Measurements from ENCODE around the gene SOSTDC1.
A peak's percentile ranks its signal among the peaks of the same experiment; 100 is the strongest.

The SOSTDC1 gene

DNA sequence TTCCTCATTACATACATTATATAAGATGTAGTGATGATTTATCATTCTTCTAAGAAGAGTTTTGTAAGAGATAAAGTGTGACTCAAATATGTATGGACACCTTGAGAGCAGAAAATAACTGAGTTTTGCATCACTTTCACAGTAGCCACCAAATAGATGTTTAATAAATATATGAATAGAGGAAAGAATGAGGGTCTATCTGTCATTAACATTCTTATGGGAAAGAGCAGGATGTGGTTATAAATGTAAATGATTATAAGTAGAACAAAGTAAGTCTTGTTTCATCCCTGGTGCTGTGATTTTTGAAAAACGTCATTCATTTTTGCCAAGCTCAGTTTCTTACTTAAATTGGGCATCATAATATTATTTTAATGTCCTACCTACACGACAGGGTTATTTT lies 29.2 kb downstream of the SOSTDC1 start:
- Histone ChIP-seq H3K27ac (ENCODE audit: low read depth, low read length) (no peak overlapping the region), H3K36me3 (ENCODE audit: control insufficient read depth in 5 of 5, insufficient read depth in 5 of 5, low read length in 5 of 5) (no peaks in the 10 kb centered on the region), H3K9ac (ENCODE audit: low read length in 5 of 5) (no peak overlapping the region), H3K27me3 (ENCODE audit: control insufficient read depth in 5 of 5, insufficient read depth in 4 of 5, low read length in 5 of 5) (no peaks in the 10 kb centered on the region), H3K4me1 (ENCODE audit: control insufficient read depth in 5 of 5, insufficient read depth in 5 of 5, low read length in 5 of 5) (no peaks in the 10 kb centered on the region), H3K9me3 (ENCODE audit: control insufficient read depth in 5 of 5, low read length in 5 of 5) (no peaks in the 10 kb centered on the region), H3K4me3 (ENCODE audit: low read depth in 1 of 5, low read length in 5 of 5) (no peak overlapping the region)

- Histone ChIP-seq H3K9ac (ENCODE audit: low read length in 5 of 5) (no peak overlapping the region), H3K9me3 (ENCODE audit: control insufficient read depth in 5 of 5, low read length in 5 of 5) (no peaks in the 10 kb centered on the region), H3K36me3 (ENCODE audit: control insufficient read depth in 5 of 5, insufficient read depth in 5 of 5, low read length in 5 of 5) (no peaks in the 10 kb centered on the region), H3K4me1 (ENCODE audit: control insufficient read depth in 5 of 5, insufficient read depth in 5 of 5, low read length in 5 of 5) (no peaks in the 10 kb centered on the region), H3K4me3 (ENCODE audit: low read depth in 1 of 5, low read length in 5 of 5) (no peak overlapping the region), H3K27ac (ENCODE audit: low read depth, low read length) (no peak overlapping the region), H3K27me3 (ENCODE audit: control insufficient read depth in 5 of 5, insufficient read depth in 4 of 5, low read length in 5 of 5) (no peaks in the 10 kb centered on the region)
Observed at GRCh38 chr7:16433568-16434122, 31.9 kb downstream of the SOSTDC1 start.

DNA sequence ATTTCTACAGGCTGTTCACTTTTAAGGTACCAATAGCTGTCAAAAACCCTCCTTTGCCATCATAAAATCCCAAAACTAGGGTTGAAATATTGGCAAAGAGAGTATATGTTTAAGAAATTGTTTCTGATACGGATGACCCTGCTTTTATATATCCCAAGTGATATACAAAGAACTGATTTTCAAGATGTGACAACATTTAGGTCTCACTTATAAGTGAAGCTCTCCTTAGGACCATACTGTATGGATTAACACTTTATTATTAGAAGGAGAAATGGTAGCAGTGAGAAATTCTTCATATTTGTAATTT lies 33.2 kb downstream of the SOSTDC1 start:
- Histone ChIP-seq H3K27me3 (ENCODE audit: control insufficient read depth in 5 of 5, insufficient read depth in 4 of 5, low read length in 5 of 5) (no peaks in the 10 kb centered on the region), H3K4me3 (ENCODE audit: low read depth in 1 of 5, low read length in 5 of 5) (no peak overlapping the region)

DNA sequence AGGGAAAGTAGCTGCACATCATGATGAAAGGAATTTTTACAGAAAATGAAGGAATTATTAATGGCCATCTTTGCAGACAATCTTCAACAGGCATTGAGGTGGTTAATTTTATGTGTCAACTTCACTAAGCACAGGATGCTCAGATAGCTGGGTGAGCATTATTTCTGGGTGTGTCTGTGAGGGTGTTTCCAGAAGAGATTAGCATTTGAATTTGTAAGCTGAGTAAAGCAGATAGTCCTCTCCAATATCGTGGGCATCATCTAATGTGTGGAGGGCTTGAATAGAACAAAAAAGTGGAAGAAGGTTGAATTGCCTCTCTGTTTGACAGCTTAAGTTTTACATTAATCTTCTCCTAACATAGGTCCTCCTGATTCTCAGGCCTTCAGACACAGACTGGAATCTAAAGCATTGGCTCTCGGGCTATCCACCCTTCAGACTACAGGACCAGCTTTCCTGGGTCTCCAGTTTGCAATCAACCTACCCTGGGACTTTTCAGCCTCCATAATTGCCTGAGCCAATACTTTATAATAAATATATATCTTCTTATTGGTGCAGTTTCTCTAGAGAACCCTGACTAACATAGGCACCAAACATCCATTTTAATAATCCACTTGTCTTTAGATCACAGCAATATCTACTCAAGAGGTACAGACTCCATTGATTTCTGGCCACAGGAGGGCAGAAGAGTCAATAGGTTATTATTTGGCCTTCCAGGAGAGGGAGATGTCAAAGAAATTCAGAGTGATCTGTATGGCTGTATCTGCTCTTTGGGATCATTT lies 33.7 kb downstream of the SOSTDC1 start:
- H3K4me1 ChIP-seq (ENCODE audit: control insufficient read depth in 5 of 5, insufficient read depth in 5 of 5, low read length in 5 of 5): no peaks in the 10 kb centered on the region
- no peak overlapping the region for H3K9ac ChIP-seq (ENCODE audit: low read length in 5 of 5)
- H3K27ac ChIP-seq (ENCODE audit: low read depth, low read length): no peak overlapping the region
- no peak overlapping the region for H3K4me3 ChIP-seq (ENCODE audit: low read depth in 1 of 5, low read length in 5 of 5)
- H3K9me3 ChIP-seq (ENCODE audit: control insufficient read depth in 5 of 5, low read length in 5 of 5): no peaks in the 10 kb centered on the region
- no peaks in the 10 kb centered on the region for H3K36me3 ChIP-seq (ENCODE audit: control insufficient read depth in 5 of 5, insufficient read depth in 5 of 5, low read length in 5 of 5)
- H3K27me3 ChIP-seq (ENCODE audit: control insufficient read depth in 5 of 5, insufficient read depth in 4 of 5, low read length in 5 of 5): no peaks in the 10 kb centered on the region

More for the DNA sequence above, 33.2 kb downstream of the SOSTDC1 start:
- Histone ChIP-seq H3K27ac (ENCODE audit: low read depth, low read length) (no peak overlapping the region), H3K9ac (ENCODE audit: low read length in 5 of 5) (no peak overlapping the region), H3K36me3 (ENCODE audit: control insufficient read depth in 5 of 5, insufficient read depth in 5 of 5, low read length in 5 of 5) (no peaks in the 10 kb centered on the region), H3K9me3 (ENCODE audit: control insufficient read depth in 5 of 5, low read length in 5 of 5) (no peaks in the 10 kb centered on the region), H3K4me1 (ENCODE audit: control insufficient read depth in 5 of 5, insufficient read depth in 5 of 5, low read length in 5 of 5) (no peaks in the 10 kb centered on the region)

- H3K9me3 ChIP-seq (ENCODE audit: control insufficient read depth in 5 of 5, low read length in 5 of 5): no peaks in the 10 kb centered on the region
- H3K4me3 ChIP-seq (ENCODE audit: low read depth in 1 of 5, low read length in 5 of 5): no peak overlapping the region
- no peak overlapping the region for H3K27ac ChIP-seq (ENCODE audit: low read depth, low read length)
- H3K27me3 ChIP-seq (ENCODE audit: control insufficient read depth in 5 of 5, insufficient read depth in 4 of 5, low read length in 5 of 5): no peaks in the 10 kb centered on the region
- no peaks in the 10 kb centered on the region for H3K4me1 ChIP-seq (ENCODE audit: control insufficient read depth in 5 of 5, insufficient read depth in 5 of 5, low read length in 5 of 5)
- H3K36me3 ChIP-seq (ENCODE audit: control insufficient read depth in 5 of 5, insufficient read depth in 5 of 5, low read length in 5 of 5): no peaks in the 10 kb centered on the region
- no peak overlapping the region for H3K9ac ChIP-seq (ENCODE audit: low read length in 5 of 5)
Observed at GRCh38 chr7:16430133-16430532, 35.4 kb downstream of the SOSTDC1 start.

- H3K9ac ChIP-seq (ENCODE audit: low read length in 5 of 5): no peak overlapping the region
- no peaks in the 10 kb centered on the region for H3K9me3 ChIP-seq (ENCODE audit: control insufficient read depth in 5 of 5, low read length in 5 of 5)
- no peaks in the 10 kb centered on the region for H3K27me3 ChIP-seq (ENCODE audit: control insufficient read depth in 5 of 5, insufficient read depth in 4 of 5, low read length in 5 of 5)
- H3K4me1 ChIP-seq (ENCODE audit: control insufficient read depth in 5 of 5, insufficient read depth in 5 of 5, low read length in 5 of 5): no peaks in the 10 kb centered on the region
- no peaks in the 10 kb centered on the region for H3K36me3 ChIP-seq (ENCODE audit: control insufficient read depth in 5 of 5, insufficient read depth in 5 of 5, low read length in 5 of 5)
- no peak overlapping the region for H3K27ac ChIP-seq (ENCODE audit: low read depth, low read length)
- H3K4me3 ChIP-seq (ENCODE audit: low read depth in 1 of 5, low read length in 5 of 5): no peak overlapping the region
Observed at GRCh38 chr7:16428672-16429071, 36.9 kb downstream of the SOSTDC1 start.

GRCh38 chr7:16428182-16428581 lies 37.4 kb downstream of the SOSTDC1 start:
- Histone ChIP-seq H3K27ac (ENCODE audit: low read depth, low read length) (no peak overlapping the region), H3K27me3 (ENCODE audit: control insufficient read depth in 5 of 5, insufficient read depth in 4 of 5, low read length in 5 of 5) (no peaks in the 10 kb centered on the region), H3K4me3 (ENCODE audit: low read depth in 1 of 5, low read length in 5 of 5) (no peak overlapping the region), H3K9ac (ENCODE audit: low read length in 5 of 5) (no peak overlapping the region), H3K36me3 (ENCODE audit: control insufficient read depth in 5 of 5, insufficient read depth in 5 of 5, low read length in 5 of 5) (no peaks in the 10 kb centered on the region), H3K9me3 (ENCODE audit: control insufficient read depth in 5 of 5, low read length in 5 of 5) (no peaks in the 10 kb centered on the region), H3K4me1 (ENCODE audit: control insufficient read depth in 5 of 5, insufficient read depth in 5 of 5, low read length in 5 of 5) (no peaks in the 10 kb centered on the region)

DNA sequence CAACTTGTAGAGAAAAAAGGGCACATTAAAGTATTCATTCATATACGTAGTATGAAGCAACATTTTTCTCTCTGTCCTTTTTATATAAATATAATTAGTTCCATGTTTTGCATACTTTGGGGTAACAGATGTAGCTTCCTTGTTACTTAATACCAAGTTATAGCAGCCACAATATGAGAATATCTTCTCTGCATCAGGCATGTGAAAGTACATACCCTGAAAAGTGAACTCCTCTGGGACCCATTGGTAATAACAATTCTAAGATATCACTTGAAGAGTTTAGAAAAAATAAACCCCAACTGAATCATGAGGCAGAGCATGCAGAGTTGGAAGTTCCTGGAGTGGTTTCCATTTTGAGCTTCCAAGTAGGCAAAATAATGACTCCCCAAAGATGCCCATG lies 41.8 kb downstream of the SOSTDC1 start:
- Histone ChIP-seq H3K9ac (ENCODE audit: low read length in 5 of 5) (no peak overlapping the region), H3K27ac (ENCODE audit: low read depth, low read length) (no peak overlapping the region), H3K4me3 (ENCODE audit: low read depth in 1 of 5, low read length in 5 of 5) (no peak overlapping the region), H3K9me3 (ENCODE audit: control insufficient read depth in 5 of 5, low read length in 5 of 5) (no peaks in the 10 kb centered on the region), H3K4me1 (ENCODE audit: control insufficient read depth in 5 of 5, insufficient read depth in 5 of 5, low read length in 5 of 5) (peaks cover 0 to 24% (median 17%) of the 10 kb centered on the region in 5 donors), H3K36me3 (ENCODE audit: control insufficient read depth in 5 of 5, insufficient read depth in 5 of 5, low read length in 5 of 5) (no peaks in the 10 kb centered on the region), H3K27me3 (ENCODE audit: control insufficient read depth in 5 of 5, insufficient read depth in 4 of 5, low read length in 5 of 5) (no peaks in the 10 kb centered on the region)

- no peak overlapping the region for H3K27ac ChIP-seq (ENCODE audit: low read depth, low read length)
- no peak overlapping the region for H3K4me3 ChIP-seq (ENCODE audit: low read depth in 1 of 5, low read length in 5 of 5)
- no peaks in the 10 kb centered on the region for H3K27me3 ChIP-seq (ENCODE audit: control insufficient read depth in 5 of 5, insufficient read depth in 4 of 5, low read length in 5 of 5)
- no peaks in the 10 kb centered on the region for H3K36me3 ChIP-seq (ENCODE audit: control insufficient read depth in 5 of 5, insufficient read depth in 5 of 5, low read length in 5 of 5)
- H3K9me3 ChIP-seq (ENCODE audit: control insufficient read depth in 5 of 5, low read length in 5 of 5): no peaks in the 10 kb centered on the region
- peaks cover 0 to 24% (median 17%) of the 10 kb centered on the region in 5 donors for H3K4me1 ChIP-seq (ENCODE audit: control insufficient read depth in 5 of 5, insufficient read depth in 5 of 5, low read length in 5 of 5)
- no peak overlapping the region for H3K9ac ChIP-seq (ENCODE audit: low read length in 5 of 5)
Observed at GRCh38 chr7:16422917-16423316, 42.6 kb downstream of the SOSTDC1 start.

DNA sequence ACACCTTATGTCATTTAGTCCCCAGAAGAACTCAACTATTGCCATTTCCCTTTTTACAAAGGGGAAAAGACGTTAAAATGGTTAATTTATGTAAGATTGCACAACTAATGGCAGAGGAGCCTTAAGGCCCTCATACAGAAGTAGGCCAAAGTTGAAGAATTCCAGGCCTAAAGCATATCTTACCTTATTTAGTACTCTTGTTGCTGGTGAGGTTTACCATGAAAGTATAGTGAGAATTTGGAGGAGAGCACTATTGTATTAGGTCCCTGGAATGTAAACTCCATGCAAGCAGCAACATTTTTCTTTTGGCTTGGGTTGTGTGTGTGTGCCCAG lies 43.5 kb downstream of the SOSTDC1 start:
- Histone ChIP-seq H3K27ac (ENCODE audit: low read depth, low read length) (peak overlapping the region; percentile 86), H3K27me3 (ENCODE audit: control insufficient read depth in 5 of 5, insufficient read depth in 4 of 5, low read length in 5 of 5) (no peaks in the 10 kb centered on the region), H3K9ac (ENCODE audit: low read length in 5 of 5) (peak overlapping the region in 4 of 5 donors; percentile 76 to 96 (median 85)), H3K4me1 (ENCODE audit: control insufficient read depth in 5 of 5, insufficient read depth in 5 of 5, low read length in 5 of 5) (peaks cover 0 to 24% (median 17%) of the 10 kb centered on the region in 5 donors), H3K36me3 (ENCODE audit: control insufficient read depth in 5 of 5, insufficient read depth in 5 of 5, low read length in 5 of 5) (no peaks in the 10 kb centered on the region), H3K4me3 (ENCODE audit: low read depth in 1 of 5, low read length in 5 of 5) (peak overlapping the region in 4 of 5 donors; percentile 59 to 85 (median 80)), H3K9me3 (ENCODE audit: control insufficient read depth in 5 of 5, low read length in 5 of 5) (no peaks in the 10 kb centered on the region)
